Measurements from ENCODE around the gene ACTR5. TPM values are rescaled to one million over a fixed set of nuclear protein-coding genes. Genes with fewer than 3 reads are reported as not detected.
"Not testable (repeated sequence)": the region's sequence is repeated elsewhere in the genome, so short reads cannot be mapped to it uniquely, and the experiment has no call there.

Gene ACTR5
- total RNA-seq, 1 experiment from 2014 or later = 13.6 TPM

GRCh38 chr20:38804682-38805501, 56.6 kb downstream of the ACTR5 start:
- no peak for DNase-seq (ENCODE audit: low read depth)

GRCh38 chr20:38805502-38805957, 57.3 kb downstream of the ACTR5 start, which contains the start of gene PPP1R16B:
Gene PPP1R16B (plus strand): TSS chr20:38805697. CDS start chr20:38835926, 30,229 bp downstream.
- peak; percentile 15 for DNase-seq (ENCODE audit: low read depth)

GRCh38 chr20:38805958-38806854, 57.9 kb downstream of the ACTR5 start:
- no peak for DNase-seq (ENCODE audit: low read depth)

GRCh38 chr20:38806855-38807655, 58.8 kb downstream of the ACTR5 start:
- no peak for DNase-seq (ENCODE audit: low read depth)

- no peak for DNase-seq (ENCODE audit: low read depth)
These were observed 61.7 kb downstream of the ACTR5 start for GRCh38 chr20:38809942-38810341.

GRCh38 chr20:38810926-38811630, 62.8 kb downstream of the ACTR5 start:
- no peak for DNase-seq (ENCODE audit: low read depth)

GRCh38 chr20:38811769-38812168, 63.5 kb downstream of the ACTR5 start:
- no peak for DNase-seq (ENCODE audit: low read depth)

GRCh38 chr20:38812182-38812581, 63.9 kb downstream of the ACTR5 start:
- no peak for DNase-seq (ENCODE audit: low read depth)

GRCh38 chr20:38812709-38813573, 64.7 kb downstream of the ACTR5 start:
- DNase-seq (ENCODE audit: low read depth) = no peak

GRCh38 chr20:38813574-38813962, 65.3 kb downstream of the ACTR5 start:
- not testable (repeated sequence) for DNase-seq (ENCODE audit: low read depth)

GRCh38 chr20:38815446-38815845, 67.2 kb downstream of the ACTR5 start:
- DNase-seq (ENCODE audit: low read depth) = no peak

GRCh38 chr20:38818113-38819065, 70.1 kb downstream of the ACTR5 start:
- DNase-seq (ENCODE audit: low read depth) = no peak

Other genes starting within 250 kb of the ACTR5 start
- gene ADIG, start 167.3 kb upstream of the ACTR5 start, total RNA-seq (2014; rRNA removed; shearing (Covaris generic)) = not detected in 2 replicates
- 0.10 TPM in 1 of 2 replicates, not detected in the other for gene ARHGAP40, start 146.7 kb upstream of the ACTR5 start, total RNA-seq (2014; rRNA removed; shearing (Covaris generic))
- gene SLC32A1, start 24.0 kb upstream of the ACTR5 start, total RNA-seq (2014; rRNA removed; shearing (Covaris generic)) = not detected in 2 replicates
- under 0.01 TPM in 2 replicates for gene PPP1R16B, start 57.2 kb downstream of the ACTR5 start, total RNA-seq (2014; rRNA removed; shearing (Covaris generic))
- 125 and 148 TPM in 2 replicates for gene FAM83D, start 178.0 kb downstream of the ACTR5 start, total RNA-seq (2014; rRNA removed; shearing (Covaris generic))
- gene DHX35, start 213.9 kb downstream of the ACTR5 start, total RNA-seq (2014; rRNA removed; shearing (Covaris generic)) = 13.4 and 14.5 TPM in 2 replicates